Fibroblast of lung (primary cell): ENCODE results near the gene IGLL1. TPM values are rescaled to one million over a fixed set of nuclear protein-coding genes. Genes with fewer than 3 reads are reported as not detected.

Source experiments
- DNase-seq, 2 donors: peaks; one replicate each; pipeline versions ENCODE4 v3.0.0 to v3.0.0-alpha.2; 2010; ENCODE audit warnings: low read depth in 2 of 2
- H2AFZ ChIP-seq: 2 replicates; pipeline ENCODE4 v1.5.1; 2012; ENCODE audit warnings: low read length, control low read depth, inconsistent platforms
- H3K27ac ChIP-seq: 2 replicates; pipeline ENCODE4 v1.5.1; 2011; ENCODE audit warnings: low read length, control low read depth; ENCODE audit not compliant: insufficient read depth
- H3K27me3 ChIP-seq: 2 replicates; pipeline ENCODE4 v1.5.1; 2011; ENCODE audit warnings: mild to moderate bottlenecking, low read length; ENCODE audit not compliant: control insufficient read depth, insufficient read depth
- H3K36me3 ChIP-seq: 2 replicates; pipeline ENCODE4 v1.5.1; 2011; ENCODE audit warnings: low read length; ENCODE audit not compliant: control insufficient read depth, insufficient read depth
- H3K4me1 ChIP-seq: 2 replicates; pipeline ENCODE4 v1.5.1; 2011; ENCODE audit warnings: low read length; ENCODE audit not compliant: control insufficient read depth, insufficient read depth; ENCODE audit errors: extremely low read depth
- H3K4me2 ChIP-seq: 2 replicates; pipeline ENCODE4 v1.5.1; 2011; ENCODE audit warnings: low read length, control low read depth; ENCODE audit not compliant: insufficient read depth; ENCODE audit errors: extremely low read depth
- H3K4me3 ChIP-seq, 4 experiments: fragments of 200-600 bp in 1 of 4; sonication (generic) in 1 of 4; replicated peaks in 1 of 4; 2 replicates each; pipeline ENCODE4 v1.5.1; 2011 to 2016; ENCODE audit warnings: low read length in 4 of 4, low read depth in 3 of 4, mild to moderate bottlenecking in 3 of 4, control low read depth in 2 of 4, inconsistent platforms in 1 of 4, mixed read lengths in 1 of 4; ENCODE audit not compliant: insufficient read depth in 1 of 4; ENCODE audit errors: control extremely low read depth in 1 of 4
- H3K79me2 ChIP-seq: 2 replicates; pipeline ENCODE4 v1.5.1; 2012; ENCODE audit warnings: mild to moderate bottlenecking, low read length, inconsistent platforms; ENCODE audit not compliant: control insufficient read depth, insufficient read depth
- H3K9ac ChIP-seq: 2 replicates; pipeline ENCODE4 v1.5.1; 2011; ENCODE audit warnings: mild to moderate bottlenecking, low read length, control low read depth; ENCODE audit not compliant: insufficient read depth
- H3K9me3 ChIP-seq: 2 replicates; pipeline ENCODE4 v1.5.1; 2012; ENCODE audit warnings: low read depth, low read length; ENCODE audit not compliant: control insufficient read depth, insufficient read depth
- H4K20me1 ChIP-seq: 2 replicates; pipeline ENCODE4 v1.5.1; 2011; ENCODE audit warnings: low read length; ENCODE audit not compliant: control insufficient read depth, insufficient read depth; ENCODE audit errors: extremely low read depth
- CTCF ChIP-seq, 2 donors: IDR thresholded peaks in 1 of 2; conservative IDR thresholded peaks in 1 of 2; 1 replicate in 1 of 2; 2 replicates in 1 of 2; pipeline ENCODE4 v1.5.1; 2011 to 2012; ENCODE audit warnings: low read length in 2 of 2, control low read depth in 1 of 2, inconsistent platforms in 1 of 2, low read depth in 1 of 2, mild to moderate bottlenecking in 1 of 2
- EZH2 ChIP-seq: IDR thresholded peaks from 2 replicates; pipeline ENCODE4 v1.5.1; 2012; ENCODE audit warnings: low read length, control low read depth, mild to moderate bottlenecking; ENCODE audit errors: missing control alignments
- polyA plus RNA-seq, 2 donors: library from polyadenylated mRNA; depleted of rRNA in 1 of 2; stranded (reverse) in 1 of 2; unstranded in 1 of 2; fragments of >200 nt; gene quantifications; 2 replicates each; pipeline ENCODE4 v1.2.1, GENCODE V29; 2011 to 2012; ENCODE audit warnings: missing spikeins in 1 of 2
- total RNA-seq: library from RNA; depleted of rRNA; stranded (reverse); fragments of >200 nt; gene quantifications from 2 replicates; pipeline ENCODE4 v1.2.1, GENCODE V29; 2014

Gene IGLL1
- total and polyA plus RNA-seq, 2 donors (not counting 1 experiment from before 2014, with no cell fraction given), result not detected

GRCh38 chr22:23551385-23551784 lies 28.7 kb downstream of the IGLL1 start:
- Histone ChIP-seq H3K4me1 (no peaks in the 10 kb centered on the region), H3K4me2 (no peak overlapping the region), H3K4me3 (no peak overlapping the region), H3K9ac (no peak overlapping the region), H4K20me1 (no peaks in the 10 kb centered on the region), H3K36me3 (no peaks in the 10 kb centered on the region), H3K79me2 (no peaks in the 10 kb centered on the region), H3K9me3 (no peaks in the 10 kb centered on the region), H3K27ac (no peak overlapping the region), H2AFZ (no peak overlapping the region), H3K27me3 (no peaks in the 10 kb centered on the region)
- TF ChIP-seq EZH2 (no peak), CTCF (conservative IDR thresholded peaks at IDR 0.05 in 1 of 2, IDR thresholded peaks at IDR 0.05 in 1 of 2; ENCODE audit: low read depth in 1 of 2, low read length in 2 of 2) (no peak)
- DNase-seq, result no peak

GRCh38 chr22:23550049-23550650 lies 29.9 kb downstream of the IGLL1 start:
- Histone ChIP-seq H3K9me3 (no peaks in the 10 kb centered on the region), H3K36me3 (no peaks in the 10 kb centered on the region), H4K20me1 (no peaks in the 10 kb centered on the region), H3K27me3 (no peaks in the 10 kb centered on the region), H3K27ac (no peak overlapping the region), H3K4me3 (no peak overlapping the region), H3K4me1 (no peaks in the 10 kb centered on the region), H3K4me2 (no peak overlapping the region), H3K9ac (no peak overlapping the region), H3K79me2 (no peaks in the 10 kb centered on the region), H2AFZ (no peak overlapping the region)
- TF ChIP-seq CTCF (conservative IDR thresholded peaks at IDR 0.05 in 1 of 2, IDR thresholded peaks at IDR 0.05 in 1 of 2; ENCODE audit: low read depth in 1 of 2, low read length in 2 of 2) (no peak), EZH2 (no peak)
- no peak for DNase-seq

GRCh38 chr22:23549198-23549595 lies 30.9 kb downstream of the IGLL1 start:
- no peaks in the 10 kb centered on the region for H4K20me1 ChIP-seq
- no peaks in the 10 kb centered on the region for H3K4me1 ChIP-seq
- TF ChIP-seq CTCF (conservative IDR thresholded peaks at IDR 0.05 in 1 of 2, IDR thresholded peaks at IDR 0.05 in 1 of 2; ENCODE audit: low read depth in 1 of 2, low read length in 2 of 2) (no peak), EZH2 (no peak)
- no peaks in the 10 kb centered on the region for H3K79me2 ChIP-seq
- no peak for DNase-seq
- no peak overlapping the region for H3K27ac ChIP-seq
- no peaks in the 10 kb centered on the region for H3K27me3 ChIP-seq
- H3K4me3 ChIP-seq, result no peak overlapping the region
- no peak overlapping the region for H2AFZ ChIP-seq
- no peak overlapping the region for H3K4me2 ChIP-seq
- H3K9me3 ChIP-seq, result no peaks in the 10 kb centered on the region
- no peak overlapping the region for H3K9ac ChIP-seq
- H3K36me3 ChIP-seq, result no peaks in the 10 kb centered on the region
